Mesenchymal stem cell (in vitro differentiated cells and primary cell): ENCODE results near the gene CADM1.

Source experiments
- DNase-seq: peaks from one replicate; pipeline ENCODE4 v3.0.0-alpha.2; 2013
- H2AFZ ChIP-seq: one replicate; pipeline ENCODE4 v1.6.1; 2013; ENCODE audit warnings: low read depth, mild to moderate bottlenecking, control low read depth, inconsistent platforms, low read length, moderate library complexity
- H2AK5ac ChIP-seq: 2 replicates; pipeline ENCODE4 v1.6.1; 2013; ENCODE audit warnings: low read length, moderate library complexity, mild to moderate bottlenecking, inconsistent platforms; ENCODE audit not compliant: severe bottlenecking
- H2BK120ac ChIP-seq: one replicate; pipeline ENCODE4 v1.6.1; 2013; ENCODE audit warnings: low read depth, mild to moderate bottlenecking, inconsistent platforms, low read length, moderate library complexity
- H2BK12ac ChIP-seq, 2 experiments: one replicate each; pipeline ENCODE4 v1.6.1; 2013; ENCODE audit warnings: inconsistent platforms in 2 of 2, low read length in 2 of 2, mild to moderate bottlenecking in 2 of 2, moderate library complexity in 2 of 2, control low read depth in 1 of 2
- H2BK15ac ChIP-seq: one replicate; pipeline ENCODE4 v1.6.1; 2013; ENCODE audit warnings: mild to moderate bottlenecking, low read depth, inconsistent platforms; ENCODE audit not compliant: poor library complexity, severe bottlenecking
- H2BK5ac ChIP-seq: 2 replicates; pipeline ENCODE4 v1.6.1; 2013; ENCODE audit warnings: low read depth, mild to moderate bottlenecking, low read length, control low read depth, inconsistent platforms; ENCODE audit not compliant: poor library complexity, severe bottlenecking
- H3K14ac ChIP-seq, 2 experiments: one replicate each; pipeline ENCODE4 v1.6.1; 2013; ENCODE audit warnings: inconsistent platforms in 2 of 2, low read length in 2 of 2, control low read depth in 1 of 2, mild to moderate bottlenecking in 1 of 2, moderate library complexity in 1 of 2
- H3K18ac ChIP-seq, 2 experiments: one replicate each; pipeline ENCODE4 v1.6.1; 2013; ENCODE audit warnings: inconsistent platforms in 2 of 2, low read length in 2 of 2, control low read depth in 1 of 2, low read depth in 1 of 2, mild to moderate bottlenecking in 1 of 2
- H3K23ac ChIP-seq, 2 experiments: one replicate each; pipeline ENCODE4 v1.6.1; 2013; ENCODE audit warnings: inconsistent platforms in 2 of 2, low read length in 2 of 2, mild to moderate bottlenecking in 2 of 2, moderate library complexity in 2 of 2, control low read depth in 1 of 2
- H3K27ac ChIP-seq: 2 replicates; pipeline ENCODE4 v1.5.1; 2013; ENCODE audit warnings: mild to moderate bottlenecking, moderate library complexity, low read length, control low read depth, inconsistent platforms; ENCODE audit not compliant: poor library complexity, severe bottlenecking
- H3K27me3 ChIP-seq, 2 experiments: 2 replicates each; pipeline versions ENCODE4 v1.6.1 to v1.7.0; 2013; ENCODE audit warnings: low read length in 2 of 2, mild to moderate bottlenecking in 2 of 2, moderate library complexity in 2 of 2, control low read depth in 1 of 2, inconsistent platforms in 1 of 2; ENCODE audit not compliant: control insufficient read depth in 1 of 2, insufficient read depth in 1 of 2
- H3K36me3 ChIP-seq, 2 experiments: 2 replicates each; pipeline versions ENCODE4 v1.6.1 to v1.7.0; 2013; ENCODE audit warnings: low read length in 2 of 2, control low read depth in 1 of 2, inconsistent platforms in 1 of 2, low read depth in 1 of 2, mild to moderate bottlenecking in 1 of 2; ENCODE audit not compliant: insufficient read depth in 2 of 2, control insufficient read depth in 1 of 2
- H3K4ac ChIP-seq, 2 experiments: one replicate each; pipeline ENCODE4 v1.6.1; 2013; ENCODE audit warnings: inconsistent platforms in 2 of 2, low read length in 2 of 2, mild to moderate bottlenecking in 2 of 2, moderate library complexity in 2 of 2, control low read depth in 1 of 2, low read depth in 1 of 2
- H3K4me1 ChIP-seq: 2 replicates; pipeline ENCODE4 v1.6.1; 2013; ENCODE audit warnings: low read depth, low read length, control low read depth; ENCODE audit not compliant: control insufficient read depth, insufficient read depth
- H3K4me2 ChIP-seq: 2 replicates; pipeline ENCODE4 v1.6.1; 2013; ENCODE audit warnings: low read length, mild to moderate bottlenecking, inconsistent platforms; ENCODE audit not compliant: poor library complexity, severe bottlenecking
- H3K4me3 ChIP-seq, 2 experiments: 2 replicates each; pipeline versions ENCODE4 v1.5.1 to v1.7.0; 2013; ENCODE audit warnings: low read length in 2 of 2, mild to moderate bottlenecking in 2 of 2, control low read depth in 1 of 2, low read depth in 1 of 2; ENCODE audit not compliant: insufficient read depth in 1 of 2
- H3K79me1 ChIP-seq: replicated peaks from 2 replicates; pipeline ENCODE4 v1.6.1; 2013; ENCODE audit warnings: mild to moderate bottlenecking, control low read depth, low read length, inconsistent platforms; ENCODE audit not compliant: poor library complexity, severe bottlenecking
- H3K9ac ChIP-seq: 2 replicates; pipeline ENCODE4 v1.7.0; 2013; ENCODE audit warnings: mild to moderate bottlenecking, low read length, moderate library complexity
- H3K9me3 ChIP-seq: 2 replicates; pipeline ENCODE4 v1.7.0; 2013; ENCODE audit warnings: mild to moderate bottlenecking, low read length; ENCODE audit not compliant: control insufficient read depth
- H4K8ac ChIP-seq: one replicate; pipeline ENCODE4 v1.6.1; 2013; ENCODE audit warnings: inconsistent platforms, mild to moderate bottlenecking, low read length, moderate library complexity
- H4K91ac ChIP-seq: one replicate; pipeline ENCODE4 v1.6.1; 2013; ENCODE audit warnings: mild to moderate bottlenecking, low read length, inconsistent platforms
- WGBS: methylation state at CpG from one replicate; pipeline ENCODE4 v1.1.7; 2013; ENCODE audit warnings: mixed read lengths; 5-methylcytosine and 5-hydroxymethylcytosine counted together

The CADM1 gene

GRCh38 chr11:115489466-115489865 is 14.7 kb downstream of the CADM1 start:
- H2BK120ac ChIP-seq, result no peak overlapping the region
- no peak overlapping the region for H3K23ac ChIP-seq
- WGBS, result 97% methylated on average over 4 of the region's 4 CpGs
- no peak overlapping the region for H3K27ac ChIP-seq
- peak overlapping the region; percentile 50 for H2AK5ac ChIP-seq
- no peaks in the 10 kb centered on the region for H3K27me3 ChIP-seq
- no peak overlapping the region for H3K4me3 ChIP-seq
- DNase-seq, result no peak
- no peak overlapping the region for H4K91ac ChIP-seq
- no peak overlapping the region for H3K14ac ChIP-seq
- no peak overlapping the region for H3K4ac ChIP-seq
- H2BK12ac ChIP-seq, result no peak overlapping the region
- H3K9me3 ChIP-seq, result no peaks in the 10 kb centered on the region
- H3K36me3 ChIP-seq, result peaks cover 0 to 2% of the 10 kb centered on the region in 2 experiments
- H3K18ac ChIP-seq, result no peak overlapping the region
- no peak overlapping the region for H3K9ac ChIP-seq
- H2BK15ac ChIP-seq, result no peak overlapping the region
- H2AFZ ChIP-seq, result no peak overlapping the region
- no peak overlapping the region for H4K8ac ChIP-seq
- H2BK5ac ChIP-seq, result no peak overlapping the region
- H3K4me2 ChIP-seq, result no peak overlapping the region
- peaks cover 13% of the 10 kb centered on the region for H3K79me1 ChIP-seq
- no peaks in the 10 kb centered on the region for H3K4me1 ChIP-seq

GRCh38 chr11:115488945-115489344 is 15.3 kb downstream of the CADM1 start:
- WGBS, result 0% methylated on average over 1 of the region's 3 CpGs
- Histone ChIP-seq H3K4me2 (no peak overlapping the region), H3K4me1 (no peaks in the 10 kb centered on the region), H3K9ac (no peak overlapping the region), H4K8ac (no peak overlapping the region), H2BK15ac (no peak overlapping the region), H2BK120ac (no peak overlapping the region), H4K91ac (no peak overlapping the region), H3K27ac (peak overlapping the region; percentile 59), H2BK12ac (no peak overlapping the region), H3K4ac (no peak overlapping the region), H3K79me1 (peaks cover 17% of the 10 kb centered on the region), H3K18ac (no peak overlapping the region), H2AFZ (no peak overlapping the region), H3K9me3 (no peaks in the 10 kb centered on the region), H2BK5ac (no peak overlapping the region), H2AK5ac (no peak overlapping the region), H3K4me3 (no peak overlapping the region), H3K23ac (no peak overlapping the region), H3K27me3 (no peaks in the 10 kb centered on the region), H3K36me3 (peaks cover 0 to 2% of the 10 kb centered on the region in 2 experiments), H3K14ac (no peak overlapping the region)
- DNase-seq, result peak; percentile 76

- peaks cover 0 to 2% of the 10 kb centered on the region in 2 experiments for H3K27me3 ChIP-seq
Observed at GRCh38 chr11:115481528-115481927, 22.7 kb downstream of the CADM1 start.

GRCh38 chr11:115480611-115481010 is 23.6 kb downstream of the CADM1 start:
- no peaks in the 10 kb centered on the region for H3K4me1 ChIP-seq
- H3K14ac ChIP-seq, result no peak overlapping the region
- no peak overlapping the region for H3K4me2 ChIP-seq
- no peak overlapping the region for H3K23ac ChIP-seq
- peaks cover 0 to 2% of the 10 kb centered on the region in 2 experiments for H3K27me3 ChIP-seq
- DNase-seq, result no peak
- H3K9me3 ChIP-seq, result no peaks in the 10 kb centered on the region
- H3K27ac ChIP-seq, result no peak overlapping the region
- no peak overlapping the region for H2BK15ac ChIP-seq
- no peak overlapping the region for H2AFZ ChIP-seq
- peaks cover 26% of the 10 kb centered on the region for H3K79me1 ChIP-seq
- no peak overlapping the region for H2BK5ac ChIP-seq
- H2AK5ac ChIP-seq, result no peak overlapping the region
- no peak overlapping the region for H2BK12ac ChIP-seq
- no peak overlapping the region for H3K9ac ChIP-seq
- no peak overlapping the region for H4K8ac ChIP-seq
- 44% methylated on average over 1 of the region's 1 CpG for WGBS
- no peaks in the 10 kb centered on the region for H3K36me3 ChIP-seq
- no peak overlapping the region for H4K91ac ChIP-seq
- no peak overlapping the region for H3K4me3 ChIP-seq
- no peak overlapping the region for H3K4ac ChIP-seq
- H2BK120ac ChIP-seq, result no peak overlapping the region
- H3K18ac ChIP-seq, result no peak overlapping the region

More at GRCh38 chr11:115481528-115481927, 22.7 kb downstream of the CADM1 start:
- H2BK15ac ChIP-seq, result no peak overlapping the region
- H3K9me3 ChIP-seq, result no peaks in the 10 kb centered on the region
- H3K36me3 ChIP-seq, result no peaks in the 10 kb centered on the region
- H3K79me1 ChIP-seq, result peaks cover 28% of the 10 kb centered on the region
- no peak overlapping the region for H2AK5ac ChIP-seq
- no peak overlapping the region for H3K18ac ChIP-seq
- H3K4ac ChIP-seq, result no peak overlapping the region
- 84% methylated on average over 2 of the region's 2 CpGs for WGBS
- no peak overlapping the region for H3K9ac ChIP-seq
- DNase-seq, result no peak
- no peak overlapping the region for H3K23ac ChIP-seq
- no peak overlapping the region for H3K27ac ChIP-seq
- H3K14ac ChIP-seq, result no peak overlapping the region
- no peak overlapping the region for H2BK5ac ChIP-seq
- H3K4me3 ChIP-seq, result no peak overlapping the region
- H3K4me1 ChIP-seq, result no peaks in the 10 kb centered on the region
- H2BK12ac ChIP-seq, result no peak overlapping the region
- no peak overlapping the region for H2AFZ ChIP-seq
- H2BK120ac ChIP-seq, result no peak overlapping the region
- no peak overlapping the region for H3K4me2 ChIP-seq
- H4K91ac ChIP-seq, result no peak overlapping the region
- H4K8ac ChIP-seq, result no peak overlapping the region
